Muscle of leg (tissue), 11 donors: Measurements from ENCODE around the gene AQP9. TPM values are rescaled to one million over a fixed set of nuclear protein-coding genes. Genes with fewer than 3 reads are reported as not detected.
"Not testable (repeated sequence)": the region's sequence is repeated elsewhere in the genome, so short reads cannot be mapped to it uniquely, and the experiment has no call there.

Source experiments
- DNase-seq: peaks from one replicate; pipeline ENCODE4 v3.0.0; 2013
- H3K27ac ChIP-seq: one replicate; pipeline ENCODE4 v1.5.1; 2013; ENCODE audit warnings: mild to moderate bottlenecking, low read length, control low read depth
- H3K27me3 ChIP-seq: one replicate; pipeline ENCODE4 v1.6.1; 2013; ENCODE audit warnings: low read length; ENCODE audit not compliant: control insufficient read depth, insufficient read depth
- H3K36me3 ChIP-seq: one replicate; pipeline ENCODE4 v1.6.1; 2013; ENCODE audit warnings: low read length; ENCODE audit not compliant: control insufficient read depth, insufficient read depth
- H3K4me1 ChIP-seq: one replicate; pipeline ENCODE4 v1.6.1; 2013; ENCODE audit warnings: low read length; ENCODE audit not compliant: control insufficient read depth, insufficient read depth
- H3K4me3 ChIP-seq: one replicate; pipeline ENCODE4 v1.5.1; 2013; ENCODE audit warnings: low read length, control low read depth
- H3K9me3 ChIP-seq: replicated peaks from 2 replicates; pipeline ENCODE4 v1.6.1; 2013; ENCODE audit warnings: low read depth, low read length; ENCODE audit not compliant: control insufficient read depth
- WGBS: methylation state at CpG from one replicate; pipeline ENCODE4 v1.1.5; 2013; ENCODE audit warnings: missing lambda C conversion rate; ENCODE audit not compliant: insufficient coverage; 5-methylcytosine and 5-hydroxymethylcytosine counted together
- polyA plus RNA-seq, 8 donors: library from polyadenylated mRNA; unstranded; fragments of 120-200 nt; gene quantifications; one replicate each; pipeline versions ENCODE4 v1.2.1 to v1.2.3, GENCODE V29; 2013; ENCODE audit warnings: inconsistent platforms in 1 of 8, low replicate concordance in 1 of 8; ENCODE audit not compliant: insufficient read length in 8 of 8, insufficient read depth in 1 of 8
- total RNA-seq: library from RNA; stranded (reverse); fragments of 120-200 nt; gene quantifications from one replicate; pipeline ENCODE4 v1.2.4, GENCODE V29; 2013

The AQP9 gene
- total and polyA plus RNA-seq, 9 donors, result 0.05 to 0.72 (median 0.12) TPM; not detected in 1

DNA sequence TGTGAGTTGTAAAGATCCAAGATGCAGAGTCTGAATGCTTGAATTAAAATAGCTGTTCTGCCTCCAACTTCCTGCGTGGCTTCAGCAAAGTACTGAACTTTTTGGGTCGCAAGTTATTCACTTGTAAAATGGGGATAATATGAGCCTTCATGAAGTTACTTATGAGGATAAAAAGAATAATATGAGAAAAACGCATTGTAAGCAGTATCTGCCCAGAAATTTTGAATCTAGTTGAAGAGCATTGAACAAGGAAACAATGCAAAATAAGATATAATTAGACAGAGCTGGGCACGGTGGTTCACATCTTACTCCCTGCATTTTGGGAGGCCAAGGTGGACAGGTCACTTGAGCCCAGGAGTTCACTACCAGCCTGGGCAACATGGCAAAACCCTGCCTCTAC, 37.8 kb downstream of the AQP9 start:
- H3K4me3 ChIP-seq, result no peak overlapping the region
- WGBS, result 82% methylated on average over 2 of the region's 4 CpGs
- H3K4me1 ChIP-seq, result peaks cover 3% of the 10 kb centered on the region
- no peaks in the 10 kb centered on the region for H3K9me3 ChIP-seq
- H3K27ac ChIP-seq, result no peak overlapping the region
- DNase-seq, result no peak
- no peaks in the 10 kb centered on the region for H3K36me3 ChIP-seq
- no peaks in the 10 kb centered on the region for H3K27me3 ChIP-seq

DNA sequence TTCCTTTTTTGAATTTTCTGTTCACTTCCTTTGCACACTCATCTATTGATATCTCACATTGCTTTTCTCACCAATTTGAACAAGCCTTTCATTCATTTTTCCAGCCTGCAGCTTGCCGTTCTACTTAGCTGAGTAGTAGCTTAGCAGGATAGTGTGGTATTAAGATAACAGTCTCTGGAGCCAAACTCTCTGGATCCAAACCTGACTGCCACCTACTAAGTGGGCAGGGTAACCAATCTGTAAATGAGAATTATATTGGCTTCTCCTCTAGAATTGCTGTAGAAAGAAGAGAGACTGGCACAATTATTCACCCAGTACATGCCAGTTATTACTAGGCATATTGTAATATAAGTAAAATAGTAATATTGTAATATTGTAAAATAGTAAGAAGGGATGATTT, 40.5 kb downstream of the AQP9 start:
- no peaks in the 10 kb centered on the region for H3K9me3 ChIP-seq
- H3K36me3 ChIP-seq, result no peaks in the 10 kb centered on the region
- no peak overlapping the region for H3K27ac ChIP-seq
- no peaks in the 10 kb centered on the region for H3K4me1 ChIP-seq
- peaks cover 2% of the 10 kb centered on the region for H3K27me3 ChIP-seq
- no peak for DNase-seq
- H3K4me3 ChIP-seq, result no peak overlapping the region
- no CpG with 5 or more reads among the region's 1 CpG for WGBS

DNA sequence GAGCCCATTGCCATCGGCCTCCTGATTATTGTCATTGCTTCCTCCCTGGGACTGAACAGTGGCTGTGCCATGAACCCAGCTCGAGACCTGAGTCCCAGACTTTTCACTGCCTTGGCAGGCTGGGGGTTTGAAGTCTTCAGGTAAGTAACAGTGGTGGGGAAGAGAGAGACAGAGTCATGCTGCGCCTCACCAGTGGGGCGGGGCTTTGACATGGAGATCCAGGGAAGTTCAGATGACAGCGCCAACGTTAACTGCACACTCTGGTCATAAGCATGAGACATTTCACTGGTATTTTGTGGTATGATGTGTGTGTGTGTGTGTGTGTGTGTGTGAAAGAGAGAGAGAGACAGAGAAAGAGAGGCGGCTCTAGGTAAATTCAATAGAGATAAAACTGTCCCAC, 41.0 kb downstream of the AQP9 start:
- Histone ChIP-seq H3K27me3 (peaks cover 2% of the 10 kb centered on the region), H3K9me3 (no peaks in the 10 kb centered on the region), H3K36me3 (no peaks in the 10 kb centered on the region), H3K27ac (no peak overlapping the region), H3K4me1 (no peaks in the 10 kb centered on the region), H3K4me3 (no peak overlapping the region)
- 94% methylated on average over 2 of the region's 7 CpGs for WGBS
- no peak for DNase-seq

DNA sequence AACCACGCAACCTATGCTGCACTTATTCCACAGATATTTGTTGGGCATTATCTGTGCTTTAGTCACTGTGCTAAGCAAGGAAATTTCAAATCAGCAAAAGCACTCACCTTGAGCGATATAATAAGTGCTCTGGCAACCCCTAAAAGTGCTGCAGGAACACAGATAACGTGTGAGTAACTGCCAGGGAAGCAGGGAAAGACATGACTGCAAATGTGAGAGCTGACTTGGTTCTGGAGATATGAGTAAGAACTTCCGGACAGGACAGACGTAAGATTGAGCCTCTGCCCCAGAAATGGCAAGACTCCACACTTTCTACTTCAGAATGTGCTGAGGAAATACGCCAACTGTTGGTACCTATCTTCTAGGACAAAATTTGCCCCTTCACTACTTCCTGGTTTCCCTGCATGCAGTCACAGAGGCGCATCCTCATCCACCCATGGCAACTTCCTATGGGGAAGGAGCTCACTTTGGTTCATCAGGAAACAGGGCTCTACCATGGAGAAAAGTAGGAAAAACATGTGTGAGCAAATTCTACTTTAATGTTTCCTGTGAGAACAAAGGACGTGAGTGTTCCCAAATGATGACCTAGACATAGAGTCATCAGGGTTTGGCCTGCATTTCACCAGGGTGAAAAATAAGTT, 41.7 kb downstream of the AQP9 start:
- H3K36me3 ChIP-seq, result no peaks in the 10 kb centered on the region
- WGBS, result 83% methylated on average over 3 of the region's 8 CpGs

DNA sequence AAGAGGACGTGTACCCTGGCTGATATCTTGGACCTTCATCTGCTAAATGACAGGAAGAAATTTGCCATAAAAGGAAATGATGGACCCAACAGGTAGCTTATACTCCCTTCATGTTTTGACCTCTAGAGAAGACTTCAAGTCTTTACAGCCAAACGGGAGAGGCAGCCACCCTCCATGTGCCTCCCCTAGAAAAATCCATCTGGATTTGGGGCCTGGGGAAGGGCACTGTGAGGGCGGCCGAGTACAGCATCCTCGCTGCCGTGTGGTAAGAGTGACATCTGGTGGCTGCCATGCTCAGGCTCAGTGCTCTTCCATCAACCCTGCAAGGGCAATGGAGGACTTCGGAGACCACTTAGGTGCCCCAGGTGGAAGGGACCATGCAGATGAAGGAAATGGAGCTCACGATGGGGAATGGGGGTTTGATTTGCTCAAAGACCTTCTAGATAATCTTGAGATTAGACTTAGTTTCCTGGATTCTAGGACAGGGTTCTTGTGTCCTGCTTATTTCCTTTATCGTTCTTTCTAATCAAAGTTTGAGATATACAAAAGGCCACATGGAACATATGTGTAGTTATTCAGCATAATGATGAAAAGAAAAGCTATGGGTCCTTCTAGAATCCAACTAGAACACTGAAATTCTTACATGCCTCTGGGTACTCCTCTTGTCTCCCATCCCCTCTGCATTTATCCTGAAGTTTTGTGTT, 44.4 kb downstream of the AQP9 start:
- Histone ChIP-seq H3K36me3 (no peaks in the 10 kb centered on the region), H3K27ac (no peak overlapping the region), H3K4me3 (no peak overlapping the region), H3K9me3 (no peaks in the 10 kb centered on the region), H3K27me3 (peaks cover 4% of the 10 kb centered on the region), H3K4me1 (no peaks in the 10 kb centered on the region)
- 8% methylated on average over 7 of the region's 9 CpGs for WGBS
- peak; percentile 54 for DNase-seq

More for the DNA sequence above, 41.7 kb downstream of the AQP9 start:
- Histone ChIP-seq H3K27me3 (peaks cover 2% of the 10 kb centered on the region), H3K4me1 (no peaks in the 10 kb centered on the region), H3K27ac (no peak overlapping the region), H3K9me3 (no peaks in the 10 kb centered on the region), H3K4me3 (no peak overlapping the region)
- no peak for DNase-seq

DNA sequence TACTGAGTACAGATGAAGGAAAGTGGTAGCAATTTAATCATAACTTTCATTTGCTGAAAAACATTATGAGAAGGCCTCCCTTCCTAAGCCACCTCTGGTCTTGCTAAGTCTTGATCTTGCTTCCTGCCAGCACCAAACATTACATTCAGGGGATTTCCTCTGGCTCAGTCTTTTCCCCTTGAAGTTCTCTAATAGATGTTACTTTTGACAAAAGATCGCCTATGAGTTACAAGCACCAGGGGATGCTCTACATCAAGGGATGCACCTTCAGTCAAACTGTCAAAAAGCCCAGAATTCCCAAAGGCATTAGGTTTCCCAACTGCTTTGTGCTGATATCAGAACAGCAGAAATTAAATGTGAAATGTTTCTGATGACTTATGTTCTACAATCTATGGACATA, 47.3 kb downstream of the AQP9 start:
- no peak overlapping the region for H3K4me3 ChIP-seq
- no peaks in the 10 kb centered on the region for H3K9me3 ChIP-seq
- H3K27me3 ChIP-seq, result peaks cover 9% of the 10 kb centered on the region
- H3K27ac ChIP-seq, result no peak overlapping the region
- no peaks in the 10 kb centered on the region for H3K4me1 ChIP-seq
- DNase-seq, result no peak
- WGBS, result no CpG with 5 or more reads among the region's 1 CpG
- H3K36me3 ChIP-seq, result no peaks in the 10 kb centered on the region

DNA sequence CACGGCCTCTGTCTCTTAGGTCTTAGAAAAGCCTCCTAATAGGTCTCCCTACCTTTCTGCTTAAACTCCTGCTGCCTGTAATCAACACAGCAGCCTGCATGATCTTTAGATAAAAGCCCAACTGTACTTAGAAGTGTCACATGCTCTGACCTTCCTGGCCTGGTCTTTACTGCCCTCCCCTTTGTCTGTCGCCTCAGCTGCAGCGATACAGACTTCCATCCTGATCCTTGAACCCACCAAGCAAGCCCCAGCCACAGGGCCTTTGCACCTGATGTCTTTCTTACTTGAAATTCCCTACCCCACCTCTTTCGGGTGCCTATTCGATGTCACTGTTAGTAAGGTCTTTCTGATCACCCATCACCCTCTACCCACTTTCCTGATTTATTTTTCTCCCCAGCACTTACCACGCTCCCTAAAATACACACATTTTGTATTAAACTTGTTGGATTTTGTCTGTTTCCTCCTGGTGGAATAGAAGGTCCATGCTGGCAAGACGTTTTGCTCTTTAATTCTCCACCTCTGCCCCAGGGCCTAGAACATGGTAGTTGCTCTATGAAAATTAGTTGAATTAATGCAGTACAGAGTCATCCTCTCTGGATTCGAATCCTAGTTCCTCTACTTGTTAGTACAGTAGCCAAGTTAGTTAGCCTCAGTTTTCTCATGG, 51.1 kb downstream of the AQP9 start:
- whole genome bisulfite sequencing, result 82% methylated on average over 4 of the region's 8 CpGs
- no peak for DNase-seq
- Histone ChIP-seq H3K9me3 (no peaks in the 10 kb centered on the region), H3K4me1 (no peaks in the 10 kb centered on the region), H3K27me3 (peaks cover 7% of the 10 kb centered on the region), H3K4me3 (no peak overlapping the region), H3K36me3 (no peaks in the 10 kb centered on the region), H3K27ac (no peak overlapping the region)

DNA sequence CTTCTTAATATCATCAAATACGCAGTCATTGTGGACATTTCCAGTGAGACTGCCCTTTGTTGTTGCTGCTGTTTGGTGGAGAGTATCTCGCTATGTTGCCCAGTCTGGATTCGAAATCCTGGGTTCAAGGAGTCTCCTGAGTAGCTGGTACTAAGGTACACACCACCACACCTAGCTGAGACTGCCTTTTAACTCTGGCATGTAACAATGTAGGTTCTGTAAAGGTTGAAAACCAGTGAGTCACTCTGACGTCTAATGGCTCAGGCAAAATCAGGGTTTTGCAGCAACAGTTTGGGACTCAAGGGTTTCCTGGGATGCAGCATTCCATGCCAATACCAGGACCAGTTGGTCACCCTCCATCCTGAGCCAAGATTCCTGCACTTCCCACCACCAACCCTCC, 52.2 kb downstream of the AQP9 start:
- H3K36me3 ChIP-seq, result no peaks in the 10 kb centered on the region
- 78% methylated on average over 1 of the region's 4 CpGs for WGBS

DNA sequence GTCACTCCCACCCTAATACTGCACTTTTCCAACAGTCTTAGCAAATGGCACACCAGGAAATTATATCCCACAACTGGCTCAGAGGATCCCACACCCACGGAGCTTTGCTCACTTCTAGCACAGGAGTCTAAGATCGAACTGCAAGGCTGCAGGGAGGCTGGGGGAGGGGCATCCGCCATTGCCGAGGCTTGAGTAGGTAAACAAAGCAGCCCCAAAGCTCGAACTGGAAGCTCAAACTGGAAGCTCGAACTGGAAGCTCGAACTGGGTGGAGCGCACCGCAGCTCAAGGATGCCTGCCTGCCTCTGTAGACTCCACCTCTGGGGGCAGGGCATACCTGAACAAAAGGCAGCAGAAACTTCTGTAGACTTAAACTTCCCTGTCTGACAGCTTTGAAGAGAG, 55.5 kb downstream of the AQP9 start:
- DNase-seq, H3K4me3 ChIP-seq, H3K36me3 ChIP-seq, H3K27me3 ChIP-seq, H3K4me1 ChIP-seq, H3K27ac ChIP-seq, H3K9me3 ChIP-seq: not testable (repeated sequence)
- WGBS, result 91% methylated on average over 8 of the region's 9 CpGs

More for the DNA sequence above, 52.2 kb downstream of the AQP9 start:
- Histone ChIP-seq H3K27me3 (peaks cover 7% of the 10 kb centered on the region), H3K4me3 (no peak overlapping the region), H3K9me3 (no peaks in the 10 kb centered on the region), H3K4me1 (no peaks in the 10 kb centered on the region), H3K27ac (no peak overlapping the region)
- no peak for DNase-seq

DNA sequence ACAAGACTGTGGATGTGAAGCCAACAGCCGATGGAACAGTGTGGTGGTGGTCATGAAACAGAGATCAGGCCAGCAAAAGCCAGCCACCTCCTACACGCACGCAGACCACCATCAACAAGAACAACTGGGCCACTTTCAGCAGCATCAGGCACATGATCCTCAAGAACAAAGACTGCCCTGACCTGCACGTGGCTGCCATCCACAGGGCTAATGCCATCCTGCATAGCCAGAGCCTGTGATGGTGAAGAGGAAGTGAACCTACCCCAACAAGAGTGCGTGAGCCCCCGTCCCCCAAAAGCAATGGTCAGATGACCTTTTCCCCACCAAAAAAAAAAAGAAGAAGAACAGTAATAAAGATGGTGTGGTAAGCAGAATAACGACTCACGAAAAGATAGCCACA, 62.6 kb downstream of the AQP9 start:
- H3K4me1 ChIP-seq, result no peaks in the 10 kb centered on the region
- 83% methylated on average over 2 of the region's 8 CpGs for whole genome bisulfite sequencing
- no peak overlapping the region for H3K27ac ChIP-seq
- no peak overlapping the region for H3K4me3 ChIP-seq
- H3K36me3 ChIP-seq, result no peaks in the 10 kb centered on the region
- DNase-seq, result no peak
- H3K27me3 ChIP-seq, result no peaks in the 10 kb centered on the region
- no peaks in the 10 kb centered on the region for H3K9me3 ChIP-seq
